HG03469 (cell line): ENCODE data around the gene ADI1.
"Not testable (repeated sequence)": the region's sequence is repeated elsewhere in the genome, so short reads cannot be mapped to it uniquely, and the experiment has no call there.

ENCODE experiments used
- ATAC-seq: cut with Tn5 transposase; IDR thresholded peaks from one replicate; pipeline ENCODE4 v1.9.1; 2021; ENCODE audit warnings: mild to moderate bottlenecking, moderate library complexity, moderate number of reproducible peaks; ENCODE audit not compliant: unreplicated experiment

ADI1 gene

GRCh38 chr2:3450385-3451010, 68.8 kb downstream of the ADI1 start:
- ATAC-seq = no peak

- ATAC-seq = no peak
These were observed 69.4 kb downstream of the ADI1 start for GRCh38 chr2:3449936-3450335.

- ATAC-seq = no peak
These were observed 70.2 kb downstream of the ADI1 start for GRCh38 chr2:3449086-3449485.

GRCh38 chr2:3448441-3448911, 70.9 kb downstream of the ADI1 start:
- not testable (repeated sequence) for ATAC-seq

- no peak for ATAC-seq
These were observed 71.5 kb downstream of the ADI1 start for GRCh38 chr2:3447789-3448317.
